NCI-H446 treated with DMSO at 0.1 percent for 48 hours (cell line): Measurements from ENCODE around the gene WNT2.
"Not testable (repeated sequence)": the region's sequence is repeated elsewhere in the genome, so short reads cannot be mapped to it uniquely, and the experiment has no call there.

ENCODE experiments used
- DNase-seq: peaks from one replicate; lab custom pipeline; 2025; lab: John Stamatoyannopoulos, UW

WNT2 gene

DNA sequence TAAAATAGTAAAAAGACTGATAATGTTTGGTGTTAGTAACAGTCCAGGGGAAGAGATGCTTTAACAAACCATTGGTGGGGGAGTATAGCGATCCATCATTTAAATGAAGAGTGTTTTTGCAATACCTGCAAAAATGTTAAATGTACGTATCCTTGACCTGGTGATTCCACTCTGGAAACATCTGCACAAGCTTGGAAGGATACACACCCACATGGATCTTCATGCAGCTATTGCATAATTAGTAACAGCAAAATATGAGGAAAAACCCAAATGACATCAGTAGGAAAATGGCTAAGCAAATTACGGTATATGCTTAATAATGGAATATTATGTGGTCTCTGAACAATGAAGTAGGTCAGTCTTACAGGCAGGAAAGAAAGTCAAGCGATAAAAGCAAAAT, 20.5 kb downstream of the WNT2 start:
- no peak for DNase-seq

GRCh38 chr7:117300506-117300905, 22.4 kb downstream of the WNT2 start:
- not testable (repeated sequence) for DNase-seq

GRCh38 chr7:117297606-117298005, 25.3 kb downstream of the WNT2 start:
- no peak for DNase-seq

- DNase-seq: no peak
Measured at GRCh38 chr7:117296066-117296465, 26.8 kb downstream of the WNT2 start.

DNA sequence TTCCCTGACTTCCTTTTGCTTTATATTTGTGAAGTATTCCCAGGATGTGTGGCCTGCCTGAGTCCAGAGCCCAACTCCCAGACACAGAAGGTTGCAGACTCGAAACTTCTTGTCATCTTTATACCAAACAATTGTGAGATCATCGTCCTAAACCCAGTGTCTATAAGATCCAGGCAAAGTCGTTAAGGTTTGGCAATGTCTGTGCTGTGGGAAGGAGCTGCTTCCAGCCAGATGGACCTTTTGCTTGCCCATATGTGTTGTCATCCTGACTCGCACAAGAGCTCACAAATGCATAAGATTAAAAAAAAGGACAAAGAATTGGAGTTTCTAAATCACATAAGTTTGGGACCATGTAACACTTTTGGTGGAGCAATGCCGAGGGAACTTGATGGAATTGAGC, 37.0 kb downstream of the WNT2 start:
- DNase-seq: no peak

GRCh38 chr7:117284692-117285091, 38.2 kb downstream of the WNT2 start:
- no peak for DNase-seq

DNA sequence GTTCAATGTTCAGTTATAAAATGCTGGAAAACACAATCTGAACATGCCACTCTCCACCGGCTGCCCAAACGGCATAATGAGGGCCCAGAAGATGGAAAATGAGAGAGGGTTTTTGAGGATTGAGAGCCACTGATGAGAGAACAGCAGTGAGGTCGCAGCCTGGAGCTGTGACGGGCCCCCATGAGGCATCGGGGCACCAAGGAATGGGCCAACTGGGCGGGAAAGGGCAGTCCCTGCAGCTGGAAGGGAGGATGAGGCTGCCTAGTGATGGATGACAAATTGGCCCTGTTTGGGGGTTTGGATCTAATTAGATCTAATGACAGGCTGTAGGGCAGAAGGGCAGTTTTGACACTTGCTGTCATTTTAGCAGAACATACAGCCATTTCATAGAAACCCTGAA, 39.1 kb downstream of the WNT2 start:
- DNase-seq: no peak

GRCh38 chr7:117283371-117283770, 39.5 kb downstream of the WNT2 start:
- no peak for DNase-seq

- no peak for DNase-seq
Measured at GRCh38 chr7:117282239-117282812, 40.5 kb downstream of the WNT2 start.

- no peak for DNase-seq
Measured at GRCh38 chr7:117281562-117281961, 41.3 kb downstream of the WNT2 start.

- no peak for DNase-seq
Measured at GRCh38 chr7:117279931-117280557, 42.8 kb downstream of the WNT2 start.

- no peak for DNase-seq
Measured at GRCh38 chr7:117279203-117279602, 43.7 kb downstream of the WNT2 start.

GRCh38 chr7:117278040-117278439, 44.8 kb downstream of the WNT2 start:
- no peak for DNase-seq

GRCh38 chr7:117277576-117277975, 45.3 kb downstream of the WNT2 start:
- no peak for DNase-seq

GRCh38 chr7:117274951-117275350, 47.9 kb downstream of the WNT2 start:
- DNase-seq: no peak

DNA sequence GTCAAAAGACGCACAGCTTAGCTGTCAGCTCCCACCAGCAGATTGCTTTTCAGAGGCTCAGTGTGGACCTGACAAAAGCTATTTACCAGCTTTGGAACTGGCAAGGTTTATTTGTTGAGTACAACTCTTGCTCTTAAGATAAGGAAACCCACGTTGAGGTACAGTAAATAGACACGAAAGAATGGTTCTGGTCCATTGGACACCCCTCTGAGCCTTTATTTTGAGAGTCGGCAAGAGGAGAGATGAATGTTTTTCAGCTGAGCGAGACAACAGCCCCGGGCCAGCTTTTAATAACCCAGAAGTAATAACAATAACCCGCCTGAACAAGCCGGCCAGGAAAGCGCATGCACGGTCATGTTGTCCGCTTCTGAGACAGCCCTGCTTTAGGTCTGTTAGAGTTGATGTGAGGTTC, 49.0 kb downstream of the WNT2 start:
- DNase-seq: no peak

GRCh38 chr7:117273325-117273724, 49.5 kb downstream of the WNT2 start:
- DNase-seq: no peak

DNA sequence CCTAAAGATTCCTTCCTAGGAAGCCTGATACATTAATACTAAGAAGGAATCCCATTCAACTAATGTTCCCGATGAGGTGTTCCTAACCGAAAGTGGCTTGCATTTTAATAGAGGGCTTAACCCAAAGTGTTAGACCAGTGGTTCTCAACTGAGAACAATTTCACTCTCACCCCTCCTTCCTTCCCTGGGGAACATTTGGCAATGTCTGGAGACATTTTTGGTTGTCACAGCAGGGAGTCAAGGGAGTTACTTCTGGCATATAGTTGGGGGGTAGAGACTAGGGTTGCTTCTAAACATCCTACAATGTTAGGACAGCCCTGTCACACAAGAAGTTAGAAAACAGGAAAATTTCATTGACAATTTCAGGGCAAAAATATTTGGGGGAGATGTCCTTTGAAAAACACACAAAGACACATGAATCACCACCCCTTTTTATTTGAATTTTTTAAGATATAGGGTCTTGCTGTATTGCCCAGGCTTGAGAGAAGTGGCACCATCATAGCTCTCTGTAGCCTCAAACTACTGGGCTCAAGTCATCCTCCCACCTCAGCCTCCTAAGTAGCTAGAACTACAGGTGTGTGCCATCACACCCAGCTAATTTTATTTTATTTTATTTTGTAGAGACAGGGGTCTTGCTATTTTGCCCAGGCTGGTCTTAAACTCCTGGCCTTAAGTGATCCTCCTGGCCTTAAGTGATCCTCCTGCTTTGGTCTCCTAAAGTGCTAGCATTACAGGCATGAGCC, 50.7 kb downstream of the WNT2 start:
- DNase-seq: no peak

DNA sequence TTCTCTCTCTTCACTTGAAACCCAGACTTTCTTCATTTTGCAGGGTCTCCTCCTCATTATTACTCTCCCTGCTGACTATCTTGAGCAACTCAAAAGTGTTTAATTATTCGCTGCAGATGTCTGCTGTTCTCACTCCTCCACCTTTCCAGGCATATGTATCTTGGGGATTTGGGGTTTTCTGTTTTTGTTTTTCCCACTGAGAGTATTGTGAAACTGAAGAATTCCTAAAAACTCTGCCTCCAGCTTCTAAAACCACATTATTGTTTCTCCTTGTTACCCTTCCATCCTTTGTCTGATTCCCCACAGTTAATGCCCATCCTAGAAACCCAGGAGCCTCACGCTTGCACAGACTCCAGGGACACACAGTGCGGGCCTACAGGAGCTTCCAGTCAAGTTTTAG, 51.3 kb downstream of the WNT2 start:
- no peak for DNase-seq

- no peak for DNase-seq
Measured at GRCh38 chr7:117270371-117270770, 52.5 kb downstream of the WNT2 start.

GRCh38 chr7:117269886-117270285, 53.0 kb downstream of the WNT2 start:
- DNase-seq: no peak

DNA sequence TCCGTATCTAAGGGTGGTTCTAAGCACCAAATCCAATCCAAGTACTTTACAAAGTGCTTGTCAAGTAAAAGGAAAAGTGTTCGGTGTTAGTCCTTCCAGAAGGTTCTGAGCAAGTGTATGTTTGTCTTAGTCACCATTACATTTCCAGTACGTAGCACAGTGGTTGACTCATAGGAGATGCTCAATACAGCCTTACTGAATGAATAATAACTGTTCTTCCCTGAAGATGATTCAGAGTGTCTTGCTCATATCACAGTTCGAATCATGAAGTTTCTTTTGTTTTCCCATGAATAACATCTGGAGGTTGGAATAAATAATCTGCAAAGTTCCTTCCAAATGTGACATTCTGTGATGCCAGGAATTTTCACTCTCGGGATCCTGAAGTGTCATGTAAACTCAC, 53.4 kb downstream of the WNT2 start:
- no peak for DNase-seq

DNA sequence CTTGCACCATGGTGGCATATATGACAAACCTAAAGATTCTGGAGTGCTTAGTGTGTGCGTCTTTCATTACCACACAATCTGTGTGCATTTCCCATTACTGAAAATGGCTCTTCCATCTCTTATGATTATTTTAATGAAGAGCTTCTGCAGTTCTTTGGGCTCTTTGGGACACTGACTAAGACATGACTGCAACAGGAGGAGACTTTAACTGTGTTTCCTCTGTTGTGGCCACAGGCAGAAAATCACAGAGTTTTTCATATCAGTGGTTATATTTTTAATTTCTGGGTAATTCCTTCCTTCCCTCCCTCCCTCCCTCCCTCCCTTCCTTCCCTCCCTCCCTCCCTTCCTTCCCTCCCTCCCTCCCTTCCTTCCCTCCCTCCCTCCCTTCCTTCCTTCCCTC, 58.1 kb downstream of the WNT2 start:
- DNase-seq: no peak

DNA sequence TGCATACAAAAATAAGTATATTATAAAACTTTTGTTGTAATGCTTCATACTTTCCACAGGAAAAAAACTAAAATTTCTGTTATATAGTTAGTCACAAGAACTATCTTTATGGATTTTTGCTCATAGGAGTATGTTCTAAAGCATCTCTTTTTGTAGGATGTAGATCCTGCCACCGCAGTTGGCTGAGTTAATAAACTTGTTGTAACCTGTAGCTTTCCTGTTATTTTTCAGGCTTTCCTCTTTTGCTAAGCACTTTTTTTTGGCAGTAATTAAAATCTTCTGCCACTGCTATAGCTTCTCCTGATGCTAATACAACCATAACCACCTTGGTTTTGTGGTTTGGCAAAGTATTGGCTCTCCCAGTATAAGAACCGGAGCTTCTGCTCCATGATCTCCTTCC, 60.3 kb downstream of the WNT2 start:
- DNase-seq: no peak
